Endothelial cell of umbilical vein (primary cell): ENCODE data around the gene CCDC80. TPM values are rescaled to one million over a fixed set of nuclear protein-coding genes. Genes with fewer than 3 reads are reported as not detected.

Source experiments
- BruUV-seq: library from RNA; stranded (reverse); fragments of 400-500 nt; replicated peaks from 2 replicates; lab custom pipeline; 2021; lab: Mats Ljungman, UMichigan
- CTCF ChIA-PET: fragments of 300-600, 350-600 bp; sonication (Branson Sonifier 250); formaldehyde crosslinking; loops from one replicate; lab custom pipeline; 2021; ENCODE audit warnings: antibody characterized with exemption, inconsistent platforms; lab: Charles Lee
- POLR2A ChIA-PET: fragments of 300-600, 350-600 bp; sonication (Branson Sonifier 250); formaldehyde crosslinking; loops from one replicate; lab custom pipeline; 2021; ENCODE audit warnings: antibody characterized with exemption, inconsistent platforms; lab: Charles Lee
- DNase-seq: peaks from one replicate; pipeline ENCODE4 v3.0.0-alpha.2; 2011; ENCODE audit warnings: low read depth, low spot score
- FAIRE-seq: peaks from 2 replicates; lab custom pipeline; 2011; peaks lifted over from hg19 to GRCh38; lab: Jason Lieb, UNC
- H2AFZ ChIP-seq: 2 replicates; pipeline ENCODE4 v1.6.0; 2012; ENCODE audit warnings: low read depth, low read length, control low read depth, inconsistent platforms
- H3K27ac ChIP-seq: 2 replicates; pipeline ENCODE4 v1.5.1; 2011; ENCODE audit warnings: low read depth, mild to moderate bottlenecking, control low read depth, low read length, moderate library complexity; ENCODE audit not compliant: insufficient read depth
- H3K27me3 ChIP-seq, 2 experiments: 2 replicates each; pipeline versions ENCODE4 v1.6.0 to v1.6.1; 2011; ENCODE audit warnings: low read length in 2 of 2, mixed read lengths in 1 of 2; ENCODE audit not compliant: control insufficient read depth in 2 of 2, insufficient read depth in 2 of 2
- H3K36me3 ChIP-seq, 2 experiments: 2 replicates in 1 of 2; 3 replicates in 1 of 2; pipeline ENCODE4 v1.5.1; 2011; ENCODE audit warnings: low read length in 2 of 2, mild to moderate bottlenecking in 1 of 2, moderate library complexity in 1 of 2; ENCODE audit not compliant: control insufficient read depth in 2 of 2, insufficient read depth in 2 of 2; ENCODE audit errors: extremely low read depth in 1 of 2
- H3K4me1 ChIP-seq: 3 replicates; pipeline ENCODE4 v1.5.1; 2011; ENCODE audit warnings: mild to moderate bottlenecking, low read length; ENCODE audit not compliant: control insufficient read depth, insufficient read depth; ENCODE audit errors: extremely low read depth
- H3K4me2 ChIP-seq: 2 replicates; pipeline ENCODE4 v1.6.1; 2011; ENCODE audit warnings: low read length, control low read depth, mixed read lengths; ENCODE audit not compliant: insufficient read depth
- H3K4me3 ChIP-seq, 3 experiments: fragments of 200-600 bp in 1 of 3; sonication (generic), shearing (Covaris generic) in 1 of 3; replicated peaks in 1 of 3; 2 replicates each; pipeline ENCODE4 v1.5.1; 2011 to 2016; ENCODE audit warnings: control low read depth in 3 of 3, low read length in 3 of 3, mild to moderate bottlenecking in 2 of 3, inconsistent platforms in 1 of 3, low read depth in 1 of 3, moderate library complexity in 1 of 3; ENCODE audit not compliant: insufficient read depth in 1 of 3
- H3K79me2 ChIP-seq: 2 replicates; pipeline ENCODE4 v1.6.0; 2012; ENCODE audit warnings: low read length, inconsistent platforms; ENCODE audit not compliant: control insufficient read depth, insufficient read depth
- H3K9ac ChIP-seq: replicated peaks from 2 replicates; pipeline ENCODE3; 2011; ENCODE audit warnings: low read length, control low read depth; ENCODE audit not compliant: insufficient read depth; ENCODE audit errors: extremely low read depth
- H3K9me1 ChIP-seq: replicated peaks from 3 replicates; pipeline ENCODE4 v1.6.0; 2011; ENCODE audit warnings: mild to moderate bottlenecking, low read length; ENCODE audit not compliant: control insufficient read depth, insufficient read depth; ENCODE audit errors: extremely low read depth
- H3K9me3 ChIP-seq: replicated peaks from 2 replicates; pipeline ENCODE4 v1.5.1; 2012; ENCODE audit warnings: low read length, inconsistent platforms; ENCODE audit not compliant: control insufficient read depth, insufficient read depth
- H4K20me1 ChIP-seq: replicated peaks from 2 replicates; pipeline ENCODE3; 2011; ENCODE audit warnings: mild to moderate bottlenecking, low read length; ENCODE audit not compliant: control insufficient read depth, insufficient read depth; ENCODE audit errors: extremely low read depth
- EZH2 ChIP-seq: IDR thresholded peaks from 2 replicates; pipeline ENCODE4 v1.6.1; 2012; ENCODE audit warnings: borderline replicate concordance, low read depth, mild to moderate bottlenecking, moderate library complexity, low read length, inconsistent platforms; ENCODE audit not compliant: severe bottlenecking
- FOS ChIP-seq: IDR thresholded peaks from 2 replicates; pipeline ENCODE4 v1.6.1; 2011; ENCODE audit warnings: mild to moderate bottlenecking, low read length, moderate library complexity, borderline replicate concordance; ENCODE audit not compliant: insufficient read depth
- GATA2 ChIP-seq: IDR thresholded peaks from 2 replicates; pipeline ENCODE4 v1.7.0; 2011; ENCODE audit warnings: low read depth, mild to moderate bottlenecking, moderate library complexity, mixed read lengths, low read length; ENCODE audit not compliant: insufficient read length, insufficient read depth
- JUN ChIP-seq: IDR thresholded peaks from 2 replicates; pipeline ENCODE4 v1.6.1; 2011; ENCODE audit warnings: borderline replicate concordance, low read depth; ENCODE audit not compliant: insufficient read length, insufficient read depth
- MYC ChIP-seq: IDR thresholded peaks from one replicate; pipeline ENCODE4 v1.6.1; 2011; ENCODE audit warnings: mild to moderate bottlenecking, low read depth, low read length
- POLR2A ChIP-seq: IDR thresholded peaks from 2 replicates; pipeline ENCODE4 v1.6.1; 2012; ENCODE audit warnings: low read depth, mild to moderate bottlenecking, control low read depth, low read length
- POLR2AphosphoS5 ChIP-seq: IDR thresholded peaks from 2 replicates; pipeline ENCODE4 v1.6.1; 2012; ENCODE audit warnings: low read depth, mild to moderate bottlenecking, control low read depth, low read length, moderate library complexity; ENCODE audit not compliant: insufficient read depth
- dilution Hi-C: fragments of 300-500 bp; cut with MboI; formaldehyde crosslinking; loops from one replicate; pipeline ENCODE4 v1.15.0; 2019; ENCODE audit warnings: low sequenced_read_pairs; ENCODE audit not compliant: extremely low pct_ligation_motif_present
- intact Hi-C: fragments of 100-400 bp; cut with micrococcal nuclease; formaldehyde crosslinking; loops from one replicate; pipeline ENCODE4 v1.10.0; 2022
- polyA plus RNA-seq, 4 experiments: library from polyadenylated mRNA; depleted of rRNA in 3 of 4; stranded (reverse) in 3 of 4; unstranded in 1 of 4; fragments of >200 nt; gene quantifications; 2 replicates each; pipeline versions ENCODE4 v1.2.1 to v1.2.3, GENCODE V29; 2011 to 2012; ENCODE audit warnings: missing spikeins in 1 of 4
- total RNA-seq: library from RNA; stranded (reverse); gene quantifications from 2 replicates; pipeline ENCODE4 v1.2.3, GENCODE V29; 2021
- TF ChIP-seq, protein P1 (sequence below): IDR thresholded peaks from 2 replicates; pipeline ENCODE4 v1.6.1; 2011; ENCODE audit not compliant: insufficient read depth, insufficient read length
- TF ChIP-seq, protein P2 (sequence below), 2 donors: IDR thresholded peaks; 1 replicate in 1 of 2; 2 replicates in 1 of 2; pipeline ENCODE4 v1.5.1; 2011; ENCODE audit warnings: low read length in 2 of 2, mild to moderate bottlenecking in 2 of 2, moderate library complexity in 2 of 2, control low read depth in 1 of 2, inconsistent platforms in 1 of 2, low read depth in 1 of 2; ENCODE audit not compliant: insufficient read depth in 1 of 2; ENCODE audit errors: extremely low read depth in 1 of 2

CCDC80 gene
- total and polyA plus RNA-seq, 2 donors (not counting 3 experiments of a cell fraction or from before 2014, with no cell fraction given) = 28.4 to 77.2 TPM

DNA sequence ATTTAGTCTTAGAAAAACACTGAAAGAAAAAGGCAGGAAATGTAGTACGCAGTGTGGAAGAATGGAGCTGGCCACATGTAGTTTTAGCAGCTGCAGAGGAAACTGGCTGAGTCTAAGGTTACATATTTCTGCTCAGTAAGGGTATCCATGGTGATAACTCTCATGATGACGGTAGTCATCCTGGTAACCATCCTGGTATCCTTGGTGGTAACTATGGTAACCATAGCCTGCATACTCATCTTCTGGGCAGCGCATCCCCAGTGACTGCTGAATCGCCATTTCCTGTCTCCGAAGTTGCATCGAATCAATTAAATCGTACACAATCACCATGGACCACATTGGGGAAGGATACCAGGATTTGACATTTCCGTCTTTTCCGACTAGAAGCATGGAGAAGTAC lies 35.7 kb downstream of the CCDC80 start:
- H4K20me1 ChIP-seq = no peaks in the 10 kb centered on the region
- peak overlapping the region; percentile 68 for H3K4me2 ChIP-seq
- DNase-seq (peak; percentile 98), FAIRE-seq (peak; percentile 96)
- no peaks in the 10 kb centered on the region for H3K27me3 ChIP-seq
- ChIA-PET CTCF (interaction anchor here (0.6 to 2.7 kb wide), 12 partner anchors 17 to 374 kb away, joined by 3 to 26 read pairs (median 8); no protein-coding TSS in a partner anchor), POLR2A (interaction anchor here (0.6 to 2.4 kb wide), 8 partner anchors 18 to 409 kb away, joined by 3 to 12 read pairs (median 4); partner anchors contain the start of genes ATG3 and SLC35A5)
- no peaks in the 10 kb centered on the region for H3K9me3 ChIP-seq
- peaks cover 17% of the 10 kb centered on the region for H3K4me1 ChIP-seq
- H3K79me2 ChIP-seq = no peaks in the 10 kb centered on the region
- BruUV-seq = no TSS peak
- no peaks in the 10 kb centered on the region for H3K36me3 ChIP-seq
- peak overlapping the region; percentile 94 for H3K27ac ChIP-seq
- TF ChIP-seq FOS (peak; percentile 68), EZH2 (no peak), GATA2 (peak; percentile 19), POLR2AphosphoS5 (peak; percentile 82), JUN (peak; percentile 89), MYC (no peak), POLR2A (no peak)
- TF ChIP-seq, protein P1, sequence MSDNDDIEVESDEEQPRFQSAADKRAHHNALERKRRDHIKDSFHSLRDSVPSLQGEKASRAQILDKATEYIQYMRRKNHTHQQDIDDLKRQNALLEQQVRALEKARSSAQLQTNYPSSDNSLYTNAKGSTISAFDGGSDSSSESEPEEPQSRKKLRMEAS = no peak
- TF ChIP-seq, protein P2, sequence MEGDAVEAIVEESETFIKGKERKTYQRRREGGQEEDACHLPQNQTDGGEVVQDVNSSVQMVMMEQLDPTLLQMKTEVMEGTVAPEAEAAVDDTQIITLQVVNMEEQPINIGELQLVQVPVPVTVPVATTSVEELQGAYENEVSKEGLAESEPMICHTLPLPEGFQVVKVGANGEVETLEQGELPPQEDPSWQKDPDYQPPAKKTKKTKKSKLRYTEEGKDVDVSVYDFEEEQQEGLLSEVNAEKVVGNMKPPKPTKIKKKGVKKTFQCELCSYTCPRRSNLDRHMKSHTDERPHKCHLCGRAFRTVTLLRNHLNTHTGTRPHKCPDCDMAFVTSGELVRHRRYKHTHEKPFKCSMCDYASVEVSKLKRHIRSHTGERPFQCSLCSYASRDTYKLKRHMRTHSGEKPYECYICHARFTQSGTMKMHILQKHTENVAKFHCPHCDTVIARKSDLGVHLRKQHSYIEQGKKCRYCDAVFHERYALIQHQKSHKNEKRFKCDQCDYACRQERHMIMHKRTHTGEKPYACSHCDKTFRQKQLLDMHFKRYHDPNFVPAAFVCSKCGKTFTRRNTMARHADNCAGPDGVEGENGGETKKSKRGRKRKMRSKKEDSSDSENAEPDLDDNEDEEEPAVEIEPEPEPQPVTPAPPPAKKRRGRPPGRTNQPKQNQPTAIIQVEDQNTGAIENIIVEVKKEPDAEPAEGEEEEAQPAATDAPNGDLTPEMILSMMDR (IDR thresholded peaks at IDR 0.05; ENCODE audit: extremely low read depth in 1 of 2, insufficient read depth in 1 of 2, low read depth in 1 of 2, low read length in 2 of 2) = no peak
- peak overlapping the region in 1 of 3 experiments; percentile 38 for H3K4me3 ChIP-seq
- dilution Hi-C loops (no loop called here), intact Hi-C loops (loop anchor here (1.0 kb wide), 5 partner anchors 23 to 312 kb away; partner anchors contain the start of genes CCDC80 and SLC35A5)
- peak overlapping the region; percentile 84 for H3K9ac ChIP-seq
- peak overlapping the region; percentile 3 for H2AFZ ChIP-seq
- no peaks in the 10 kb centered on the region for H3K9me1 ChIP-seq
